ENCODE results near the gene SORT1. TPM values are rescaled to one million over a fixed set of nuclear protein-coding genes. Genes with fewer than 3 reads are reported as not detected.

SORT1 gene
- total RNA-seq, 4 donors from 2014 or later = 145 to 199 (median 189) TPM

DNA sequence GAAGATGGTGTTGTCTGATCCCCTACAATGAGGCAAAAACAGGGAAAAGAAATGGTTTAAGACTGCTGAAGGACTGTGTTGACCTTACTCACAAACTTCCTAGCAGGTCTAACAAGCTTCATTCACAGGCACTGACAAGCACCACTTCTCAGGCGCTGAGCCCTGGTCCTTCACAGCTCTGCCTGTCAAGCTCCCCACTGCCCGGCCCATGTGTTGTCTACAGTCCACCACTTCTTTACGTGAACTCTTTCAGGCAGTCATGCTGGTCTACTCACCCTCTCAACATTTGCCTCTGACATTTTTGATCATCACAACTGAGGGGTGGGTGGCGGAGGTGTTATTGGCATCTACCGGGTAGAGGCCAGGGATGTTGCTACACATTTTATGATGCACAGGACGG is 50.2 kb downstream of the SORT1 start:
- no peak overlapping the region for H3K27ac ChIP-seq
- H3K4me1 ChIP-seq = no peaks in the 10 kb centered on the region
- no peak for DNase-seq (ENCODE audit: low spot score in 2 of 2)
- H3K9me3 ChIP-seq = no peaks in the 10 kb centered on the region
- H3K27me3 ChIP-seq = no peaks in the 10 kb centered on the region
- 88% methylated on average over 6 of the region's 6 CpGs for WGBS, 2 donors
- TF ChIP-seq, protein P1, sequence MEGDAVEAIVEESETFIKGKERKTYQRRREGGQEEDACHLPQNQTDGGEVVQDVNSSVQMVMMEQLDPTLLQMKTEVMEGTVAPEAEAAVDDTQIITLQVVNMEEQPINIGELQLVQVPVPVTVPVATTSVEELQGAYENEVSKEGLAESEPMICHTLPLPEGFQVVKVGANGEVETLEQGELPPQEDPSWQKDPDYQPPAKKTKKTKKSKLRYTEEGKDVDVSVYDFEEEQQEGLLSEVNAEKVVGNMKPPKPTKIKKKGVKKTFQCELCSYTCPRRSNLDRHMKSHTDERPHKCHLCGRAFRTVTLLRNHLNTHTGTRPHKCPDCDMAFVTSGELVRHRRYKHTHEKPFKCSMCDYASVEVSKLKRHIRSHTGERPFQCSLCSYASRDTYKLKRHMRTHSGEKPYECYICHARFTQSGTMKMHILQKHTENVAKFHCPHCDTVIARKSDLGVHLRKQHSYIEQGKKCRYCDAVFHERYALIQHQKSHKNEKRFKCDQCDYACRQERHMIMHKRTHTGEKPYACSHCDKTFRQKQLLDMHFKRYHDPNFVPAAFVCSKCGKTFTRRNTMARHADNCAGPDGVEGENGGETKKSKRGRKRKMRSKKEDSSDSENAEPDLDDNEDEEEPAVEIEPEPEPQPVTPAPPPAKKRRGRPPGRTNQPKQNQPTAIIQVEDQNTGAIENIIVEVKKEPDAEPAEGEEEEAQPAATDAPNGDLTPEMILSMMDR (IDR thresholded peaks at IDR 0.05) = no peak
- TF ChIP-seq POLR2A (IDR thresholded peaks at IDR 0.05) = no peak
- no peak for TF ChIP-seq EP300 (IDR thresholded peaks at IDR 0.05)
- no peak overlapping the region for H3K4me3 ChIP-seq
- H3K36me3 ChIP-seq = peaks cover 0 to 98% (median 7%) of the 10 kb centered on the region in 3 donors

- Histone ChIP-seq H3K27ac (peak overlapping the region in 1 of 4 donors; percentile 9), H3K9me3 (no peaks in the 10 kb centered on the region), H3K27me3 (no peaks in the 10 kb centered on the region), H3K36me3 (peaks cover 3 to 100% (median 6%) of the 10 kb centered on the region in 3 donors), H3K4me3 (no peak overlapping the region), H3K4me1 (no peaks in the 10 kb centered on the region)
- DNase-seq (ENCODE audit: low spot score in 2 of 2) = no peak
- no peak for TF ChIP-seq EP300 (IDR thresholded peaks at IDR 0.05)
- no peak for TF ChIP-seq POLR2A (IDR thresholded peaks at IDR 0.05)
- TF ChIP-seq, protein P1 (IDR thresholded peaks at IDR 0.05) = no peak
- WGBS, 2 donors = 64 to 67% methylated on average over 9 of the region's 9 CpGs
Measured at GRCh38 chr1:109341944-109342930, 55.5 kb downstream of the SORT1 start.

GRCh38 chr1:109338608-109339007 is 59.1 kb downstream of the SORT1 start:
- 97 to 100% methylated on average over 3 of the region's 3 CpGs for WGBS, 2 donors

DNA sequence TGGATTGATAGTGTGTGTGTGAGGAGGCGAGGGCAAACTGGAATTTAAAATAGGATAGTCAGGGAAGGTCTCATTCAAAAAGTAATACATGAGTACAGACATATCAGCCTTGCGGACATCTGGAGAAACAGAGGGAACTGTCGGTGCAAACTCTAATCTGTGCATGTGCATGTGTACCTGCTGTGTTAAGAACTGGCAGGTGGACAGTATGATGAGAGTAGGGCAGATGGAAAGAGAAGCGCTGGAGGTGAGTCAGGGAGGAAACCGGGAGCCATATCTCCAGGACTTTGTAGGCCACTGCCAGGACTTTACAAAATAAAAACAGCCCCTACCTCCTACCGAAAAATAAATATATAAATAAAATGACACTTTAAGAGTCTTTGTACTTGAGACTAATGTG is 59.6 kb downstream of the SORT1 start:
- 91 to 97% methylated on average over 6 of the region's 6 CpGs for WGBS, 2 donors
- TF ChIP-seq, protein P1 (IDR thresholded peaks at IDR 0.05) = no peak
- no peak for TF ChIP-seq POLR2A (IDR thresholded peaks at IDR 0.05)
- no peak for TF ChIP-seq EP300 (IDR thresholded peaks at IDR 0.05)
- no peak for DNase-seq (ENCODE audit: low spot score in 2 of 2)
- Histone ChIP-seq H3K4me3 (no peak overlapping the region), H3K9me3 (peaks cover 0 to under 1% (median 0%) of the 10 kb centered on the region in 4 donors), H3K27ac (no peak overlapping the region), H3K27me3 (no peaks in the 10 kb centered on the region), H3K4me1 (no peaks in the 10 kb centered on the region), H3K36me3 (peaks cover 3 to 99% (median 6%) of the 10 kb centered on the region in 3 donors)

More at GRCh38 chr1:109338608-109339007, 59.1 kb downstream of the SORT1 start:
- no peaks in the 10 kb centered on the region for H3K9me3 ChIP-seq
- peaks cover 3 to 99% (median 6%) of the 10 kb centered on the region in 3 donors for H3K36me3 ChIP-seq
- DNase-seq (ENCODE audit: low spot score in 2 of 2) = no peak
- no peak for TF ChIP-seq EP300 (IDR thresholded peaks at IDR 0.05)
- TF ChIP-seq, protein P1 (IDR thresholded peaks at IDR 0.05) = no peak
- TF ChIP-seq POLR2A (IDR thresholded peaks at IDR 0.05) = no peak
- no peaks in the 10 kb centered on the region for H3K4me1 ChIP-seq
- no peaks in the 10 kb centered on the region for H3K27me3 ChIP-seq
- H3K27ac ChIP-seq = no peak overlapping the region
- H3K4me3 ChIP-seq = no peak overlapping the region

DNA sequence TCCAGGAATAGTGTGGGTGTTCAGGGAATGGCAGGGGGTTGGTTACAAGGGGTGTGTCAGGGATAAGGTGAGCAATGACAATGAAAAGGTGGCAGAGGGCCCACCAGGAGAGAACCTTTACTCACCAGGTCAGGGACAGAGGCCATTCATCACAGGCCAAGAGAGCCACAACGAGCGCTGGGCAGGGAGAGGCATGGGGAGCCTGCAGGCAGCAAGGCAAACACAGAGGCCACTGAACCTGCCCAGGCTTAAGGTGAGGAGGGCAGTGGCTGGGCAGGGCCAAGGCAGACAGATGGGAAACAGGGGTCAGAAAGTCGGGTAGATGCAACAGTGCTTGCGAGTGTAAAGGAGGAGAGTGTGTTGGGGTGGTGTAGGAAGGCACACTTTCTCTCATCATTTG is 62.6 kb downstream of the SORT1 start:
- Histone ChIP-seq H3K27ac (peak overlapping the region in 1 of 4 donors; percentile 15), H3K4me1 (no peaks in the 10 kb centered on the region), H3K9me3 (peaks cover 0 to 27% (median 10%) of the 10 kb centered on the region in 4 donors), H3K4me3 (no peak overlapping the region), H3K27me3 (no peaks in the 10 kb centered on the region), H3K36me3 (peaks cover under 1 to 99% (median 6%) of the 10 kb centered on the region in 3 donors)
- 92 to 94% methylated on average over 4 of the region's 4 CpGs for WGBS, 2 donors
- no peak for TF ChIP-seq POLR2A (IDR thresholded peaks at IDR 0.05)
- TF ChIP-seq, protein P1 (IDR thresholded peaks at IDR 0.05) = no peak
- TF ChIP-seq EP300 (IDR thresholded peaks at IDR 0.05) = no peak
- no peak for DNase-seq (ENCODE audit: low spot score in 2 of 2)
